PC-3 (cell line): ENCODE results near the gene VASH2.

ENCODE experiments used
- CTCF ChIP-seq: fragments of 300-600 bp; sonication (generic); conservative IDR thresholded peaks from 2 replicates; pipeline ENCODE4 v1.5.1; 2017; ENCODE audit warnings: antibody characterized with exemption, low read depth, mild to moderate bottlenecking, low read length
- EZH2 ChIP-seq: fragments of 300-600 bp; sonication (generic); IDR thresholded peaks from one replicate; pipeline ENCODE4 v1.6.1; 2017; ENCODE audit warnings: antibody characterized with exemption, mild to moderate bottlenecking, low read length; ENCODE audit not compliant: unreplicated experiment
- EZH2phosphoT487 ChIP-seq: fragments of 300-600 bp; sonication (generic); IDR thresholded peaks from 2 replicates; pipeline ENCODE4 v1.6.1; 2018; ENCODE audit warnings: mild to moderate bottlenecking, antibody characterized with exemption, low read length, borderline replicate concordance

- TF ChIP-seq CTCF (no peak), EZH2 (no peak), EZH2phosphoT487 (no peak)
These were observed 82.3 kb downstream of the VASH2 start for GRCh38 chr1:213032651-213033050.
